Measurements from ENCODE around the gene PALM.
"Not testable (repeated sequence)": the region's sequence is repeated elsewhere in the genome, so short reads cannot be mapped to it uniquely, and the experiment has no call there.

PALM gene

DNA sequence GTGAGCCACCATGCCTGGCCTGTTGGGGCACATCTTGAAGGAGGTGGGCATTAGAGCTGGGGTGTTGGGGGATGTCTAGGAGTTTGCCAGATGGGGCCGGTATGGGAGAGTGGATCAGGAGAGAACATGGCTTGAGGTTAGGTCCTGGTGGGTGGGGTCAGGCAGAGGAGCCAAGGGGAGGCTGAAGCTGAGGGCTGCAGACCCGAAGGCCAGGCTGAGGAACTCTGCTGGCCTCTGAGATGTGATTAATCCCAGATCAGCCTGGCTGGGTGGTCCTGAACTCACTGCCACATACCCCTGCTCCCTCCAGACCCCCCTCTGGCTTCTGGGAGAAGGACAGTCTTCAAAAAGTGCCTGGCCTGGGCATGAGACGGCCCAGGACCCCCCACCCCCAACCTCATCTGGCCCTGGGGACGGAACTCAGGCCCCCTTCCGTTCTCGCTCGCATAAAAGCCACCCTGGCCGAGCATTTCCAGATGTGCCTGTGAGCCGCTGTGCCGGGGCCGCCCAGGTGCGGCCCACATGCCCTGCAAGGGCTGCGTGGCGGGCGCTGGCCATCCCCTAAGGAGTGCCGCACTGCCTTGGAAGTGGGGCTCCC is 29.8 kb upstream of the PALM start:
- in situ Hi-C loops (cut with MboI; ENCODE audit: low sequenced_read_pairs): no loop called here

DNA sequence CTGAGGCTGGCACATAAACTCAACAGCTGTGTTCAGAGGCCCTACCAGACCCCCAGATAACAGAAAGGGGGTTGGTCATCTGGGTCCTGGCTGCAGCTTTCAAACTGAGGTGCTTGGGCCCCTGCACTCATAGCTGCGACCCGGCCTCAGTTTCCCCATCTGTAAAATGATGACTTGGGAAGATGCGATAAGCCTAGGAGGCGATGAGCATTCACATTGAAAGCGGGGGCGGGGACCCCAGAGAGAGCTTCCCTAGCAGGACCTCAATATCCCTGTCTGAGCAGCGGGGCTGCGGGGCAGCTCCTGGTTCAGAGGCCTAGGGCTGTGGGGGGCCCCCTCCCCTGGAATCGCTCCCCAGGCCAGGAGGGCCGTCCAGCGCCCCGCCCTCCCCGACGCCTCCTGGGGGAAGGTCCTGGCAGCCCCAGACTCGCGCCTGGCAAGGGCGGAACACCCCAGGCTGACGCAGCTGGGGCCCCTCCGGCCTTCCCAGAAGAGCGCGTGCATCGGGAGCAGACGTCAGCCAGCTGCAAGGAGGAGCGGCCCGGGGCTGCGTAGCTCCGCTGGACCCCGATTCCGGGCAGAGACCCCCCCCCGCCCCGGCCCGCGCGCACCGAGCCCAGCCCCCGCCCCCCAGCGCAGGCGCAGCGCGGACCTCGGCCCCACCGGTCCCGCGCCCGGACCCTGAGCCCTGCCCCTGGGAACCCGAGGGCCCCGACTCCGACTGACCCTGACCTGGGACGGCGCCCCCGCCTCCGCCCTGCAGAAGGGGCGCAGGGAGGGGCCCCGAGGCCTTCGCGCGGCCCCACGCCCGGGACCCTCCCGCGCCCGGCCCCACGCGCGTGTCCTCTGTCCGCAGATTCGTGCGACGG is 29.1 kb upstream of the PALM start:
- in situ Hi-C loops (cut with MboI; ENCODE audit: low sequenced_read_pairs): no loop called here

DNA sequence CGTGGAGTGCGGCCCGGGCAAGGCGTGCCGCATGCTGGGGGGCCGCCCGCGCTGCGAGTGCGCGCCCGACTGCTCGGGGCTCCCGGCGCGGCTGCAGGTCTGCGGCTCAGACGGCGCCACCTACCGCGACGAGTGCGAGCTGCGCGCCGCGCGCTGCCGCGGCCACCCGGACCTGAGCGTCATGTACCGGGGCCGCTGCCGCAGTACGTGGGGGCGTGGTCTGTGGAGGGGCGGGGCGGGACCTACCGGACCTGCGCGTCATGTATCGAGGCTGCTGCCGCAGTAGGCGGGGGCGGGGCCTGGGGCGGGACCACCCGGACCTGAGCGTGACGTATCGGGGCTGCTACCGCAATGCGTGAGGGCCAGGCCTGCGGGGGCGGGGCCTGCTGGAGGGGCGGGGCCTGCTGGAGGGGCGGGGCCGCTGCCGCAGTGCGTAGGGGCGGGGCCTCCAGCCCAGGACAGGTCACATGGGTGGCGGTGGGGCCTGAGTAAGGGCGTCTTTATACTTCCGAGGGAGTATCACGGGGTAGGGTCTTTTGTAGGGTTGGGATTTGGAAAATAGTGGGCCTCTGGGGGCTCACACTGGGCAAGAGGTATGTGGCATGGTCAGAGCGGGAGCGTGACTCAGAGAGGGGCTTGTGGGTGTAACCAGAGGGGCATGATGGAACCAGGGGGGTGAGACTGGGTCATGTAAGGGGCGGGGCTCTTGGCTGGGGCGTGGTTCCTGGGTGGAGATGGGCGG is 28.3 kb upstream of the PALM start:
- in situ Hi-C loops (cut with MboI; ENCODE audit: low sequenced_read_pairs): no loop called here

DNA sequence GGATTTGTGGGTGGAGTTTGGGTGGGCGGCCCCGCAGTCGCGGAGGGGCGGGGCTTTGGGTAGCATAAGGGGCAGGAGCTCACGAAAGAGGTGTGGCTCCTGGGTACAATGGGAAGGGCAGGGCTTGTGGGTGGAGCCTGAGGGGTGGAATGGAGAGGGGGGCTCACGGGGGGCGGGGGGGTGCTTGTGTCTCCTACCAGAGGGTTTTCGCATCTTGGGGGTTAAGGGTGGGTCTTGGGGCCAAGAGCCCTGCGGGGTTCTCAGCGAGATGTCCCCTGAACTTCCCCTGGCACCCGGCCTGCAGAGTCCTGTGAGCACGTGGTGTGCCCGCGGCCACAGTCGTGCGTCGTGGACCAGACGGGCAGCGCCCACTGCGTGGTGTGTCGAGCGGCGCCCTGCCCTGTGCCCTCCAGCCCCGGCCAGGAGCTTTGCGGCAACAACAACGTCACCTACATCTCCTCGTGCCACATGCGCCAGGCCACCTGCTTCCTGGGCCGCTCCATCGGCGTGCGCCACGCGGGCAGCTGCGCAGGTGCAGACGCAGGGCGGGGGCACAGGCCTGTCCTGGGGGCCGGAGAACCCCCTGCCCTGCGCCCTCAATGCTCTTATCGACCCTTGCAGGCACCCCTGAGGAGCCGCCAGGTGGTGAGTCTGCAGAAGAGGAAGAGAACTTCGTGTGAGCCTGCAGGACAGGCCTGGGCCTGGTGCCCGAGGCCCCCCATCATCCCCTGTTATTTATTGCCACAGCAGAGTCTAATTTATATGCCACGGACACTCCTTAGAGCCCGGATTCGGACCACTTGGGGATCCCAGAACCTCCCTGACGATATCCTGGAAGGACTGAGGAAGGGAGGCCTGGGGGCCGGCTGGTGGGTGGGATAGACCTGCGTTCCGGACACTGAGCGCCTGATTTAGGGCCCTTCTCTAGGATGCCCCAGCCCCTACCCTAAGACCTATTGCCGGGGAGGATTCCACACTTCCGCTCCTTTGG is 27.4 kb upstream of the PALM start:
- in situ Hi-C loops (cut with MboI; ENCODE audit: low sequenced_read_pairs): no loop called here

DNA sequence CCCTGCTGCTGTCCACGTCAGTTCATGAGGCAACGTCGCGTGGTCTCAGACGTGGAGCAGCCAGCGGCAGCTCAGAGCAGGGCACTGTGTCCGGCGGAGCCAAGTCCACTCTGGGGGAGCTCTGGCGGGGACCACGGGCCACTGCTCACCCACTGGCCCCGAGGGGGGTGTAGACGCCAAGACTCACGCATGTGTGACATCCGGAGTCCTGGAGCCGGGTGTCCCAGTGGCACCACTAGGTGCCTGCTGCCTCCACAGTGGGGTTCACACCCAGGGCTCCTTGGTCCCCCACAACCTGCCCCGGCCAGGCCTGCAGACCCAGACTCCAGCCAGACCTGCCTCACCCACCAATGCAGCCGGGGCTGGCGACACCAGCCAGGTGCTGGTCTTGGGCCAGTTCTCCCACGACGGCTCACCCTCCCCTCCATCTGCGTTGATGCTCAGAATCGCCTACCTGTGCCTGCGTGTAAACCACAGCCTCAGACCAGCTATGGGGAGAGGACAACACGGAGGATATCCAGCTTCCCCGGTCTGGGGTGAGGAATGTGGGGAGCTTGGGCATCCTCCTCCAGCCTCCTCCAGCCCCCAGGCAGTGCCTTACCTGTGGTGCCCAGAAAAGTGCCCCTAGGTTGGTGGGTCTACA is 25.9 kb upstream of the PALM start:
- in situ Hi-C loops (cut with MboI; ENCODE audit: low sequenced_read_pairs): no loop called here

DNA sequence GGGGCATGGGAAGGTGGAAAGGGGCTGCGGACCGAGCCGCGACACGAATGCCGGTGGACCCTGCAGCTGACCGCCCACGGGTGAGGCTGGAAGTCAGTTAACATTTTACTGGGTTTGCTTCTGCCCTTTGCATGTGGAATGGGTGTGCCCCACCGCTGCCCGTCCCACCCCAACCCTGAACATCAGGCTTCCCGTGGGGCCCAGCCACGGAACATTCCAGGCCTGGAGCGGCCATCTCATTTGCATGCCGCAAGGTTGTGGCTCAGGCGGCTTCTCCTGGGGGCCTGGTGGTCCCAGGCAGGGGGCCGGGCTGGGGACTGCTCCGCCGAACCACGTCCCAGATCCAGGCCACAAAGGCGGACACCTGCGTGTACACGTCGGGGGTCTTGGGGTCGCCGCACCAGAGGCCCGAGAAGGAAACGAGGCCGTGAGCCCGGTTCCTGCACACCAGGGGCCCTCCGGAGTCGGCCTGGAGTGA is 23.2 kb upstream of the PALM start:
- in situ Hi-C loops (cut with MboI; ENCODE audit: low sequenced_read_pairs): no loop called here

DNA sequence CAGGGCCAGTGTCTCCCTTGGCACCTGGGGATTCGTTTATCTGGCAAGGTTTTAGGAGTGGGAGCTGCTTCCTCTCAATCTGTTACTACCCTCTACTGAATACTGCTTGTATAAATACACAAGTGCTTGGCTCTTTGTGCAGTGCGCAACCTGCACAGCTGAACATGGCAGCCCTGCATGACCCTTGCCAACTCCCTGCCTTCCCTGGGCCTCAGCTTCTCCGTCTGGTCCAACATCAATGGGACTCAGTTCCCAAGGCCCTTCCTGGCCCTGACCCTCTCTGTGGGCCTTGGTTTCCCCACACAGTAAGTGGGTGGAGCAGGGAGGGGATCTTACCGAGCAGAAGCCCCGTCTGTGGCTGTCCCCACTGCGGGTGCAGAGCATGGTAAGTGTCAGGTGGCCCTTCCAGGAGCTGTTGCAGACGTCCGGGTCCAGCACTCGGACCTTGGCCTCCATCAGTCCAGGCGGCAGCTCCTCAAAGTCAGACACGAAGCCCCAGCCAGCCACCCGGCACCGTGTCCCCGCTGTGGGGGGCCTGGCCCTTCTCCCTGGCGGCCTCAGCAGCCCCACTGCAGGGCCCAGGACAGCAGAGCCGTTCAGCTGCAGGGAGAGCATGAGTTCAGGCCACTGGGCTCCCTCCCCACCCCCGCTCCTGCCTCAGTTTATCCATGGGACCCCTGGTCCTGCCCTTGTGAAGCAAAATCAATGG is 22.0 kb upstream of the PALM start:
- in situ Hi-C loops (cut with MboI; ENCODE audit: low sequenced_read_pairs): no loop called here

DNA sequence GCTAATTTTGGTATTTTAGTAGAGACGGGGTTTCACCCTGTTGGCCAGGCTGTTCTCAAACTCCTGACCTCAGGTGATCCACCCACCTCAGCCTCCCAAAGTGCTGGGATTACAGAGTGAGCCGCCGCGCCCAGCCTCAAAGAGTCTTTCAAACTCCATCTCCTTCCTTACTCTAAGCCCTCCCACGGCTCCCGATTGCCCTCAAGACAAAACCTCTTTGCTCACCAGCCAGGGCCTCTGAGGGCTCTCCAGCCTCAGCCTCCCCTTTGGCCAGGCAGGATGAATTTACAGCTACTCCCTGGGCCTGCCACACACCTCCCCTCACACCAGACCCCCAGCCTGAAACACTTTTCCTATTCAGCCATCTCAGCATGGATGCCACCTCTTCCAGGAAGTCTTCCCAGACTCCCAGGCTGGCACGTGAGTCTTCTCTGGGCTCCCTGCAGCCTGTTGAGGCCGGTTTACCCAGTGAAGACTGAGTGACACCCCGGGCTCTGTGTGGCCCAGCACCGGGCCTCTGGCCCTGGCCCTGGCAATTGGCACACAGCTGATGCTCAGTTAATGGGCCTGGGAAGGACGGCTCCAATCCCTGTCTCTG is 21.1 kb upstream of the PALM start:
- in situ Hi-C loops (cut with MboI; ENCODE audit: low sequenced_read_pairs): no loop called here

DNA sequence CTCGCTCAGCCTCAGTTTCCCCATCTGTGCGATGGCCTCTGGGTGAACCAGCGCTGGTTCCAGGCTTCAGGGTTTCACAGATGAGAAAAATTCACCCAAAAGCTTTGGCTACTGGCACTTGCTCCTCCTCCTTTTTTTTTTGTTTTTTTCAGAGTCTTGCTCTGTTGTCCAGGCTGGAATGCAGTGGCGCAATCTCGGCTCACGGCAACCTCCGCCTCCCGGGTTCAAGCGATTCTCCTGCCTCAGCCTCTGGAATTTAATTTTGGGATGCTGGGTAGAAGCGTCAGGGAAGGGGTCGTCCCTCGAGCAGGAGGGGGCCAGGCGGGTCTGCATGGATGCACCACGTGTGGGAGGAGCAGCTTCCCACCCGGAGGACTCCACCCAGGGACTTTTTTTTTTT is 20.5 kb upstream of the PALM start:
- in situ Hi-C loops (cut with MboI; ENCODE audit: low sequenced_read_pairs): no loop called here

DNA sequence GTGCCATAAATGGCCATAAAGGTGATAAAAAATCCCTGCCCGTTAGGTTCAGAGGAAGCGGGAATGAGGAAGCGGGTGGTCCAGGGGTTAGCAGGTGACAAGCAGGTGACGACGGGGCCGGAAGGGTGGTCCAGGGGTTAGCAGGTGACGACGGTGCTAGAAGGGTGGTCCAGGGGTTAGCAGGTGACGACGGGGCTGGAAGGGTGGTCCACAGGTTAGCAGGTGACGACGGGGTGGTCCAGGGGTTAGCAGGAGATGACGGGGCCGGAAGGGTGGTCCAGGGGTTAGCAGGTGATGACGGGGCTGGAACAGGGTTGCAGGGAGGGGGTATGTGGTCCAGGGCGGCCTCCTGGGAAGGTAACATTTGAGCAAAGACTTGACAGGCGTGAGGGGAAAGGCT is 19.7 kb upstream of the PALM start:
- in situ Hi-C loops (cut with MboI; ENCODE audit: low sequenced_read_pairs): no loop called here

DNA sequence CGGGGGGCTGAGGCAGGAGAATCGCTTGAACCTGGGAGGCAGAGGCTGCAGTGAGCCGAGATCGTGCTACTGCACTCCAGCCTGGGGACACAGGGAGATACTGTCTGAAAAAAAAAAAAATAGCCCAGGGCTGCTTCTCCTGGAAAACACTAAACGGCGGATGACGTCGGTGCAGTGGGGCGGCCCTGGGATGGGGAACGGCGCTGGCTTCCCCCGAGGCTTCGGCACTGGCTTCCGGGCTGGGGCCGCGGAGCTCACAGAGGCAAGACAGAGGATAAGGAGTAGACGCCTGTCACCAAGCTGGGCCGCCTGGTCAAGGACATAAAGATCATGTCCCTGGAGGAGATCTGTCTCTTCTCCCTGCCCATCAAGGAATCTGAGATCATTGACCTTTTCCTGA is 18.5 kb upstream of the PALM start:
- in situ Hi-C loops (cut with MboI; ENCODE audit: low sequenced_read_pairs): no loop called here

DNA sequence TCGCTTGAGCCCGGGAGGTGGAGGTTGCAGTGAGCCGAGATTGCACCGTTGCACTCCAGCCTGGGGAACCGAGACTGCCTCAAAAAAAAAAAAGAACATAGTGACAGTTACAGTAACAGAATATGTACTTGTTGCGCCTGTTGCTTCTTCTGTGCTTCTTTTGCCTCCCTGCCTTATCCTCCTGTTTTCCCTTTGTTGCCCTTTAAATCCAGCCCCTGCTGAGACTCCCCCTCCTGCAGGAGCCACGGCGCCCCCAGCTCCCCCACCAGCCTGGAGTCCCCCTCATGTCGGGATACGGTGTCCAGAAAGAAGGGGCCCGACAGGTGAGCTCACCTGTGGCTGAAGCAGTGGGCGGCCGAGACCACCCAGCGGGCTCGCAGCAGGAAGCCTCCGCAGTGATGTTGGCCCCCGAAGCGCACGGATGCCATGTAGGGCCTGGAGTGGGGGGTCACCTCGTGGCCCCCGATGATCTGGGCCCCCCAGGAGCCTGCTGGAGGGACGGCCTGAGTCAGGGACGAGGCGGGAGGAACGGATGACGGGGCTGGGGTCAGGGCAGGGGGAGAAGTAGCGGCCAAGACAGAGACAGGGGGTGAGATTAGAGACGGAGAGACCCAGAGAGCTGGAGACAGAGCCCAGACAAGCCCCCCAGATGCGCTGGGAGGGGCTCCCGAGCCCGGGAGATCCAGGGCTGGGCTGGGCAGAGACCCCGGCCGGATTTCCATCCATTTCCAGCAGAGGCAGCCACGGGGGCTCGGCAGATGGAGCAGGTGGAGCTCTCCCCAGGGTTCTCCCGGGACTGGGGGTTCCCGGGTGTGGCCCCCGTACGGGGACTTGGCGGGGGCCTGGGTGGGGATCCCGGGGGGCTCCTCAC is 14.0 kb upstream of the PALM start:
- in situ Hi-C loops (cut with MboI; ENCODE audit: low sequenced_read_pairs): no loop called here

DNA sequence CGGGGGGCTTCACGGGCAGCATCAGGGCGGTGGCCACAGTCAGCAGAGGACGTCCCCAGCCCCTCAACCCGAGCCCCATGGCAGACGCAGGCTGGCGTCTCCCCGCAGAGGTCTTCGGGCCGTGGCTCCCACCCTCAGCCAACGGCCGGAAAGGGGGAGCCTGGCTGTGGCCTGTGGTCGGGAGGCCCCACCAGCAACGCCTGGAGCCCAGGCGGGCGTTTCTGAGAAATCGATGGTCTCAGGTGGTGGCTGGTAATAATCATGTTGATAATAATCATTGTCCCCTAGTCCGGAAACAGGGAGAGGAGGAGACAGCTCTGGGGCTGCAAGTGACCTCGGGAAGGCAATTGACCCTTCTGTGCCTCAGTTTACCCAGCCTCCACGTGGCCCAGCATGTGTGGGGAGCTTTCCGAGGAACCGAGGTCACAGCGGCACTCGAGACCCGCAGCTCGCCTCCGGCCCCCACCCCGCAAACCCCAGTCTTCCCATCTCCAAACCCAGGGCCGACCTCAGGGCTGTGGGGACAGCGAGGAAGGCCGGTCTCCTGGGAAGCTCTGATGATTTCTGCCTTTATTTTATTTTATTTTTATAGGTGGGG is 13.3 kb upstream of the PALM start, which contains the start of gene PRSS57:
Gene PRSS57 (minus strand): TSS at position 101 of the 598 bp plus-strand sequence. CDS start 22 bp downstream, at position 79.
- in situ Hi-C loops (cut with MboI; ENCODE audit: low sequenced_read_pairs): no loop called here

DNA sequence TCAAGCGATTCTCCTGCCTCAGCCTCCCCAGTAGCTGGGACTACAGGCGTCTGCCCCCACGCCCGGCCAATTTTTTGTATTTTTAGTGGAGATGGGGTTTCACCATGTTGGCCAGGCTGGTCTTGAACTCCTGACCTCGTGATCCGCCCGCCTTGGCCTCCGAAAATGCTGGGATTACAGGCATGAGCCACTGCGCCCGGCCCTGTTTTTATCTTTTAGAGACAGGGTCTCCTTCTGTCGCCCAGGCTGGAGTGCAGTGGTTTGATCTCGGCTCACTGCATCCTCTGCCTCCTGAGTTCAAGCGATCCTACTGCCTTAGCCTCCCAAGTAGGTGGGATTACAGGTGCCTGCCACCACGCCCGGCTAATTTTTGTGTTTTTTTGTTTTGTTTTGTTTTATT is 10.2 kb upstream of the PALM start:
- in situ Hi-C loops (cut with MboI; ENCODE audit: low sequenced_read_pairs): not testable (repeated sequence)

DNA sequence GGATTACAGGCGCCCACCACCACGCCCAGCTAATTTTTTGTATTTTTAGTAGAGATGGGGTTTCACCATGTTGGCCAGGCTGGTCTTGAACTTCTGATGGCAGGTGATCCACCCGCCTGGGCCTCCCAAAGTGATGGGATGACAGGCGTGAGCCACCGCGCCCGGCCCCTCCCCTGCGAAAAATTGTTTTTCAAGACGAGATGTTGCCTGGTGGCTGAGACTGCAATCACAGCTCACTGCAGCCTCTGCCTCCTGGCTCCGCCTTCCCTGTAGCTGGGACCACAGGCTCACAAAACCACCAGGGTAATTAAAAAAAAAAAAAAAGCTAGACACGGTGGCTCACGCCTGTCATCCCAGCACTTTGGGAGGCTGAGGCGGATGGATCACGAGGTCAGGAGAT is 8.8 kb upstream of the PALM start:
- in situ Hi-C loops (cut with MboI; ENCODE audit: low sequenced_read_pairs): not testable (repeated sequence)

DNA sequence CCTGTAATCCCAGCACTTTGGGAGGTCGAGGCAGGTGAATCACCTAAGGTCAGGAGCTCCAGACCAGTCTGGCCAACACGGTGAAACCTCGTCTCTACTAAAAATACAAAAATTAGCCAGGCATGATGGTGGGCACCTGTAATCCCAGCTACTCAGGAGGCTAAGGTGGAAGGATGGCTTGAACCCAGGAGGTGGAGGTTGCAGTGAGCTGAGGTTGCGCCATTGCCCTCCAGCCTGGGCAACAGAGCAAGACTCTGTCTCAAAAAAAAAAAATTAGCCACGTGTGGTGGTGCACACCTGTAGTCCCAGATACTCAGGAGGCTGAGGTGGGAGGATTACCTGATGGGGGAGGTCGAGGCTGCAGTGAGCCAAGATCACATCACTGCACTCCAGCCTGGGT is 5.9 kb upstream of the PALM start:
- in situ Hi-C loops (cut with MboI; ENCODE audit: low sequenced_read_pairs): not testable (repeated sequence)

DNA sequence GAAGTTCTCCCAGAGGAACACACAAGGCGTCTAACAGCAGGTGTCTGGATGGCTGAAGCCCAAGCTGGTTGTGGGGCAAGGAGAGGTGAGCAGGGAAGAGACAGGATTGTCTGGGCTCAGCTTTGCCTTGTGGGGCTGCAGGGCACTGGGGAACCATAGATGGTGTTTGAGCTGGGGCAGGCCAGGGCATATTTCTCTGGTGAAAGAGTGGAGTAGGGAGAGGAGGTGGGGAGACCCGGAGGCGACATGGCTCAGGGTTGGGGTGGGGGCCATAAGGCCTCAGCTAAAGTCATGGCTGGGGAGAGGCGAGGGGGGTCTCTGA is 5.4 kb upstream of the PALM start:
- in situ Hi-C loops (cut with MboI; ENCODE audit: low sequenced_read_pairs): no loop called here

Data from HL-60/S4 (cell line).